ENCODE results near the gene MYBL2.
"Not testable (repeated sequence)": the region's sequence is repeated elsewhere in the genome, so short reads cannot be mapped to it uniquely, and the experiment has no call there.

The MYBL2 gene

GRCh38 chr20:43666376-43667328 is at the start of gene MYBL2:
Gene MYBL2, plus strand, starts transcription at chr20:43667114. Its CDS starts 170 bp downstream, at chr20:43667284.
- DNase-seq = peak; percentile 87

GRCh38 chr20:43631598-43631997 is 35.3 kb upstream of the MYBL2 start:
- DNase-seq = no peak

GRCh38 chr20:43636429-43636828 is 30.5 kb upstream of the MYBL2 start:
- no peak for DNase-seq

- DNase-seq = no peak
These were observed 24.4 kb upstream of the MYBL2 start for GRCh38 chr20:43642548-43642947.

GRCh38 chr20:43650997-43651525 is 15.9 kb upstream of the MYBL2 start:
- no peak for DNase-seq

- DNase-seq = not testable (repeated sequence)
These were observed 15.2 kb upstream of the MYBL2 start for GRCh38 chr20:43651650-43652184.

- no peak for DNase-seq
These were observed 12.9 kb upstream of the MYBL2 start for GRCh38 chr20:43653966-43654365.

GRCh38 chr20:43655176-43655575 is 11.7 kb upstream of the MYBL2 start:
- not testable (repeated sequence) for DNase-seq

GRCh38 chr20:43655937-43656336 is 11.0 kb upstream of the MYBL2 start:
- DNase-seq = no peak

- no peak for DNase-seq
These were observed 8.7 kb upstream of the MYBL2 start for GRCh38 chr20:43658069-43658722.

- no peak for DNase-seq
These were observed 8.0 kb upstream of the MYBL2 start for GRCh38 chr20:43658723-43659419.

- no peak for DNase-seq
These were observed 3.8 kb upstream of the MYBL2 start for GRCh38 chr20:43662943-43663655.

- DNase-seq = no peak
These were observed 1.3 kb upstream of the MYBL2 start for GRCh38 chr20:43665466-43666176.

GRCh38 chr20:43667341-43668132 is 623 bp downstream of the MYBL2 start:
- peak; percentile 55 for DNase-seq

GRCh38 chr20:43669332-43669731 is 2.4 kb downstream of the MYBL2 start:
- no peak for DNase-seq

GRCh38 chr20:43670423-43670822 is 3.5 kb downstream of the MYBL2 start:
- DNase-seq = no peak

- DNase-seq = no peak
These were observed 9.5 kb downstream of the MYBL2 start for GRCh38 chr20:43676368-43676767.

GRCh38 chr20:43680981-43681380 is 14.1 kb downstream of the MYBL2 start:
- no peak for DNase-seq

- DNase-seq = peak; percentile 41
These were observed 14.6 kb downstream of the MYBL2 start for GRCh38 chr20:43681468-43681942.

- DNase-seq = no peak
These were observed 15.1 kb downstream of the MYBL2 start for GRCh38 chr20:43681991-43682410.
